Activated T-cell treated with anti-CD3 and anti-CD28 coated beads, Interleukin-2, amount 50 U/mL, for 24 hours (primary cell): Measurements from ENCODE around the gene TMEM59.
A peak's percentile ranks its signal among the peaks of the same experiment; 100 is the strongest.
"Not testable (repeated sequence)": the region's sequence is repeated elsewhere in the genome, so short reads cannot be mapped to it uniquely, and the experiment has no call there.

Experiments
- DNase-seq: peaks from one replicate; pipeline ENCODE4 v3.0.0-alpha.2; 2020
- H3K27ac Mint-ChIP-seq: 2 replicates; pipeline ENCODE4 v1.8.0; 2020; ENCODE audit warnings: mild to moderate bottlenecking, mixed read lengths
- H3K27me3 Mint-ChIP-seq: 2 replicates; pipeline ENCODE4 v1.8.0; 2020; ENCODE audit warnings: mixed read lengths
- H3K36me3 Mint-ChIP-seq: 2 replicates; pipeline ENCODE4 v1.8.0; 2020; ENCODE audit warnings: low read depth, mixed read lengths
- H3K4me1 Mint-ChIP-seq: 2 replicates; pipeline ENCODE4 v1.8.0; 2020; ENCODE audit warnings: low read depth, mixed read lengths
- H3K4me3 Mint-ChIP-seq: 2 replicates; pipeline ENCODE4 v1.8.0; 2020; ENCODE audit warnings: mild to moderate bottlenecking, moderate library complexity, mixed read lengths
- H3K9me3 Mint-ChIP-seq: 2 replicates; pipeline ENCODE4 v1.8.0; 2020; ENCODE audit warnings: mixed read lengths

TMEM59 gene

GRCh38 chr1:54080598-54081049 lies 27.6 kb upstream of the TMEM59 start:
- Mint-ChIP-seq H3K36me3 (peaks cover 8% of the 10 kb centered on the region), H3K4me1 (peaks cover 15% of the 10 kb centered on the region), H3K9me3 (no peaks in the 10 kb centered on the region), H3K27ac (no peak overlapping the region), H3K4me3 (no peak overlapping the region), H3K27me3 (no peaks in the 10 kb centered on the region)
- no peak for DNase-seq

GRCh38 chr1:54077359-54077758 lies 24.4 kb upstream of the TMEM59 start:
- no peak for DNase-seq
- H3K27ac Mint-ChIP-seq: no peak overlapping the region
- H3K27me3 Mint-ChIP-seq: no peaks in the 10 kb centered on the region
- no peak overlapping the region for H3K4me3 Mint-ChIP-seq
- H3K36me3 Mint-ChIP-seq: peaks cover 4% of the 10 kb centered on the region
- no peaks in the 10 kb centered on the region for H3K9me3 Mint-ChIP-seq
- peaks cover 15% of the 10 kb centered on the region for H3K4me1 Mint-ChIP-seq

GRCh38 chr1:54070171-54070837 lies 17.3 kb upstream of the TMEM59 start:
- Mint-ChIP-seq H3K36me3 (peaks cover 16% of the 10 kb centered on the region), H3K4me3 (no peak overlapping the region), H3K27ac (no peak overlapping the region), H3K9me3 (no peaks in the 10 kb centered on the region), H3K27me3 (no peaks in the 10 kb centered on the region), H3K4me1 (no peaks in the 10 kb centered on the region)
- no peak for DNase-seq

- H3K27ac Mint-ChIP-seq: no peak overlapping the region
- no peak for DNase-seq
- H3K9me3 Mint-ChIP-seq: no peaks in the 10 kb centered on the region
- no peak overlapping the region for H3K4me3 Mint-ChIP-seq
- no peaks in the 10 kb centered on the region for H3K4me1 Mint-ChIP-seq
- H3K36me3 Mint-ChIP-seq: peaks cover 21% of the 10 kb centered on the region
- H3K27me3 Mint-ChIP-seq: no peaks in the 10 kb centered on the region
Observed at GRCh38 chr1:54069791-54070170, 16.8 kb upstream of the TMEM59 start.

- no peak overlapping the region for H3K27ac Mint-ChIP-seq
- no peaks in the 10 kb centered on the region for H3K9me3 Mint-ChIP-seq
- DNase-seq: no peak
- H3K36me3 Mint-ChIP-seq: peaks cover 20% of the 10 kb centered on the region
- peaks cover 5% of the 10 kb centered on the region for H3K4me1 Mint-ChIP-seq
- no peak overlapping the region for H3K4me3 Mint-ChIP-seq
- no peaks in the 10 kb centered on the region for H3K27me3 Mint-ChIP-seq
Observed at GRCh38 chr1:54064299-54064698, 11.3 kb upstream of the TMEM59 start.

- Mint-ChIP-seq H3K4me3 (no peak overlapping the region), H3K36me3 (peaks cover 39% of the 10 kb centered on the region), H3K4me1 (peaks cover 34% of the 10 kb centered on the region), H3K27ac (no peak overlapping the region), H3K9me3 (no peaks in the 10 kb centered on the region), H3K27me3 (no peaks in the 10 kb centered on the region)
- DNase-seq: no peak
Observed at GRCh38 chr1:54054438-54054749, 1.4 kb upstream of the TMEM59 start.

- DNase-seq: no peak
- peaks cover 38% of the 10 kb centered on the region for H3K4me1 Mint-ChIP-seq
- H3K36me3 Mint-ChIP-seq: peaks cover 37% of the 10 kb centered on the region
- no peak overlapping the region for H3K4me3 Mint-ChIP-seq
- H3K27ac Mint-ChIP-seq: no peak overlapping the region
- H3K9me3 Mint-ChIP-seq: no peaks in the 10 kb centered on the region
- no peaks in the 10 kb centered on the region for H3K27me3 Mint-ChIP-seq
Observed at GRCh38 chr1:54053745-54054437, 887 bp upstream of the TMEM59 start.

GRCh38 chr1:54052431-54052933 lies 522 bp downstream of the TMEM59 start:
- Mint-ChIP-seq H3K27me3 (no peaks in the 10 kb centered on the region), H3K36me3 (peaks cover 29% of the 10 kb centered on the region), H3K4me3 (no peak overlapping the region), H3K4me1 (peaks cover 45% of the 10 kb centered on the region), H3K27ac (no peak overlapping the region), H3K9me3 (no peaks in the 10 kb centered on the region)
- no peak for DNase-seq

GRCh38 chr1:54051933-54052430 lies 1.0 kb downstream of the TMEM59 start:
- DNase-seq: no peak
- H3K9me3 Mint-ChIP-seq: no peaks in the 10 kb centered on the region

GRCh38 chr1:54050435-54050834 lies 2.6 kb downstream of the TMEM59 start:
- Mint-ChIP-seq H3K4me3 (peak overlapping the region; percentile 12), H3K4me1 (peaks cover 52% of the 10 kb centered on the region), H3K36me3 (peaks cover 20% of the 10 kb centered on the region), H3K27ac (peak overlapping the region; percentile 50)
- DNase-seq, H3K27me3 Mint-ChIP-seq, H3K9me3 Mint-ChIP-seq: not testable (repeated sequence)

More at GRCh38 chr1:54051933-54052430, 1.0 kb downstream of the TMEM59 start:
- Mint-ChIP-seq H3K27ac (no peak overlapping the region), H3K4me3 (no peak overlapping the region), H3K36me3 (peaks cover 29% of the 10 kb centered on the region), H3K27me3 (no peaks in the 10 kb centered on the region), H3K4me1 (peaks cover 48% of the 10 kb centered on the region)

GRCh38 chr1:54047384-54048305 lies 5.4 kb downstream of the TMEM59 start:
- no peak overlapping the region for H3K4me3 Mint-ChIP-seq
- H3K4me1 Mint-ChIP-seq: peaks cover 51% of the 10 kb centered on the region
- H3K27me3 Mint-ChIP-seq: no peaks in the 10 kb centered on the region
- peaks cover 32% of the 10 kb centered on the region for H3K36me3 Mint-ChIP-seq
- DNase-seq: no peak
- H3K9me3 Mint-ChIP-seq: no peaks in the 10 kb centered on the region
- H3K27ac Mint-ChIP-seq: peak overlapping the region; percentile 69

- Mint-ChIP-seq H3K27me3 (no peaks in the 10 kb centered on the region), H3K9me3 (no peaks in the 10 kb centered on the region), H3K27ac (peak overlapping the region; percentile 69), H3K36me3 (peaks cover 40% of the 10 kb centered on the region), H3K4me3 (no peak overlapping the region), H3K4me1 (peaks cover 51% of the 10 kb centered on the region)
- no peak for DNase-seq
Observed at GRCh38 chr1:54046671-54047383, 6.2 kb downstream of the TMEM59 start.

- Mint-ChIP-seq H3K4me3 (no peak overlapping the region), H3K9me3 (no peaks in the 10 kb centered on the region), H3K36me3 (peaks cover 53% of the 10 kb centered on the region), H3K27me3 (no peaks in the 10 kb centered on the region), H3K4me1 (peaks cover 48% of the 10 kb centered on the region), H3K27ac (peak overlapping the region; percentile 68)
- no peak for DNase-seq
Observed at GRCh38 chr1:54045496-54045895, 7.5 kb downstream of the TMEM59 start.

GRCh38 chr1:54041806-54042205 lies 11.2 kb downstream of the TMEM59 start:
- H3K36me3 Mint-ChIP-seq: peaks cover 80% of the 10 kb centered on the region
- H3K27ac Mint-ChIP-seq: peak overlapping the region; percentile 67
- no peaks in the 10 kb centered on the region for H3K9me3 Mint-ChIP-seq
- H3K27me3 Mint-ChIP-seq: no peaks in the 10 kb centered on the region
- H3K4me1 Mint-ChIP-seq: peaks cover 19% of the 10 kb centered on the region
- H3K4me3 Mint-ChIP-seq: no peak overlapping the region
- DNase-seq: no peak
